ENCODE data around the gene AKAP6.
A peak's percentile ranks its signal among the peaks of the same experiment; 100 is the strongest.

The AKAP6 gene

DNA sequence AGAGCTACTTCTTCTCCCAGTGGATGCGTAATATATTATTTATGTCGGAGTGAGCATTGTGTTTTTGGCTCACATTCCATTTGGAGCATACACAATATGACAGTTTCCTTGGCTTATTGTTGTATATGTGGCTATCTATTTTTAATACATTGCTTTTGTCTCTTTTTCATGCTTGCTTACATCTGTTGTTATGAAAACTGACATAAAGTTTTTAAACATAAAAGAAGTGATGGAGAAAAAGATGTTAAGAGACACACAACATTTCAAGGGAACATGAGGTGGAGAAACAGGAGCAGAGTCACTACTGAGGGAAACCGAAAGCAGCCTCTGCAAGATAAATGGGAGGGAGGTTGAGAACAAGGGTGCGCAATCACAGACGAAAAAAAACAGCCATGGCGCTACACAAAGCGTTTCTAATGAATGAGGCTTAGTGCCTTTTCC is 381.2 kb downstream of the AKAP6 start:
- DNase-seq (ENCODE audit: low read depth), result no peak

DNA sequence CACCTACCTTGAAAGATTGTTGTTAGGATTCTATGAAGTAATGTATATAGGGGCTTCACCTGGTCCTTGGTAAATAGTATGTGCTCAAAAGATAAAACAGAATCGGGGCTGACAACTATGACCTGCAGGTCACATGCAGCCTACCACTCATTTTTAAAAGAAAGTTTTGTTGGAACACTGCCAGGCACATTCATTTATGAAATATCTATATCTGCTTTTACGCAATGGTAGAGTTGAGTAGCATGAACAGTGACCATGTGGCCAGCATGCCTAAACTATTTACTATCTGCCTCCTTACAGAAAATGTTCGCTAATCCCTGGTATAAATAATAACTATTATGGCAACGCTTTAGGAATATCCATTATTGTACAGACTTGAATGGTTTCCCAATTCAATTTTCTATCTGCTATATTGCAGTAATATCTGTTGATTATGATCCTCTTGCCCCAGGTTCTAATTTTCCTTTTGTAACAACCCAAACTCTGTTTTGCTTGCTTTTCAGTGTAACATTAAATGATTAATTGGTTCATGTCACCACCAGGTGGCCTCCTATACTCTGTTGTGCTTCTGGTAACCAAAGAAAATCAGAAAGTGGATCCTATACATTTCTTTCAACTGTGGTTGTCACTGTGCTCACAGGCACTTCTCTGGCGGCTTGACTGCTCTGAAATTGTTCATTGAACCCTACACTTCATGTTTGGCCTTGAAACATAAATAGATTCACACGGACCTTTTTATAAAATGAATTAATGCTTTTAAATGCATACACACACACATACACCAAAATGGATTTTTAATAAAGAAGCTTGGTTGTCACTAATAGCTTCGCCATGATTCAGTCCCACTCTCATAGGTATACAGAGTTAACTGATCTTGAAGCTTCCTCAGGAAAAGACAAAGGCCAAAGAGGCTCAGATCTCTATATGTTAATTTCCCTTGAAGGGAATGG is 381.9 kb downstream of the AKAP6 start:
- DNase-seq (ENCODE audit: low read depth), result peak; percentile 59

DNA sequence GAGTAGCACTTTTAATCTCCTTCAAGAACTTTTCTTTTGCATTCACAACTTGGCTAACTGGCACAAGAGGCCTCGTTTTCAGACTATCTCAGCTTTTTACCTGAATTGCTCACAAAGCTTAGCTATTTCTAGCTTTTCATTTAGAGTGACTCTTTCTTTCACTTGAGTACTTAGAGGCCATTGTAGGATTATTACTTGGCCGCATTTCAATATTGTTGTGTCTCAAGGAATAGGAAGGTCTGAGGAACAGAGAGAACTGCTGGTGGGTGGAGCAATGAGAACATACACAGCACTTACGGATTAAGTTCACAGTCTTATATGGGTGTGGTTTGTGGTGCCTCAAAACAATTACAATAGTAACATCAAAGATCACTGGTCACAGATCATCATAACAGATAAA is 384.8 kb downstream of the AKAP6 start:
- no peak for DNase-seq (ENCODE audit: low read depth)

DNA sequence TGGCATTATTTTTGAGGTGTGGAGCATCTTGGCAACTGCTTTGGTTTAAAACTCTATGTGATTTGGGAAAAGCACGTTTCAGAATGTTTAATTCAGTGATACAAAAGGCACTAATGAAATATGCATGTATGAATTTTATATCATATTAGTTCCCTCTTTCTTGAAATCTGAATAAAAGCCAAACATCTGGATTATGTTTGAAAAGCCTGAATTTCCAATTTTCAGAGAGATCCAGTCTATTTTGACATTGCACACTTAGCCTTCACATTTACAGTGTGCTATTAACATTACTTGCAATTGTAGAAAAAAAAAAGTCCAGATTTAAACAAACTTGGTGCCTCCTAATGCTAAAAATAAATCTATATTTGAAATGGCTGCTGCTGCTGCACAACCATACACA is 390.5 kb downstream of the AKAP6 start:
- no peak for DNase-seq (ENCODE audit: low read depth)

DNA sequence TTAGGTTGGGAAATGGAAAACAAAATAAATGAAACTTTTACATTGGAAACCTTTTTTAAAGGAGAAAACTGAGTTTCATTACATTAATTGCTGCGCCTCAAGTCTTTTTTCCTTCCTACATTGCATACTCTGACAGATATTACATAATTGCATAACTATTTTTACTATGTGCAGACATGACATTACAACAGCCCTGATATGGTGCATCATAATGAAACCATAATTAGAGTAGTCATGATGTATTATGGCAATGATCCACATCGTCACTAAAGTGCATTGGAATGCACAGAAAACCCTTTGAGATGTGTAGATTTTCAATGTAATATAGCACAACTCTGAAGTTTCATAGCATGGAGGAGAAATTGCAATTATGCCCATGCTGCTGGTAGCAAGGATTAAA is 391.8 kb downstream of the AKAP6 start:
- DNase-seq (ENCODE audit: low read depth), result peak; percentile 2

DNA sequence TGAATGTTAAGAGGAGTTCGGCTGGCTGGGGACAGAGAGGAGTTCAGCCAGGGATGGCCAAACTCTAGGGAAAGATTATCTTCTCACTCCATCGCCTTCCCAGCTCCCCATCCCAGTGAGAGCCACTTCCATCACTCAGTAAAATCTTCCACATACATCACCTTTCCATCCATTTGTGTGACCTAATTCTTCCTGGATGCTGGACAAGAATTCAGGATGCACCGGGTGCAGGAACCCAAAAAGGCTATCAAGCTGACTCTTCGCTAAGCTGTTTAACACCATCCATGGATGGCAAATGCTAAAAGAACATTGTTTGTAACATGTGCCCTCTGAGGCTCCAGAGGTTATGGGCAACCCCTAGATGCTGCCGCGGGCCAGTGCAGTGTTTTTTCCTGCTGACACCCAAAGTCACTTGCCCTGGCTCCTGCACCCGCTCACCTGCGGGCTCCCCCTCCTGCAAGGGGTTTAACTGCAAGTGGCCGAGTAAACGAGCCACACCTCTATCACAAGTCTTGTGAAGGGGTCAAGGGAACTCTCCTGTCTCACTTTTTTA is 393.6 kb downstream of the AKAP6 start:
- no peak for DNase-seq (ENCODE audit: low read depth)

DNA sequence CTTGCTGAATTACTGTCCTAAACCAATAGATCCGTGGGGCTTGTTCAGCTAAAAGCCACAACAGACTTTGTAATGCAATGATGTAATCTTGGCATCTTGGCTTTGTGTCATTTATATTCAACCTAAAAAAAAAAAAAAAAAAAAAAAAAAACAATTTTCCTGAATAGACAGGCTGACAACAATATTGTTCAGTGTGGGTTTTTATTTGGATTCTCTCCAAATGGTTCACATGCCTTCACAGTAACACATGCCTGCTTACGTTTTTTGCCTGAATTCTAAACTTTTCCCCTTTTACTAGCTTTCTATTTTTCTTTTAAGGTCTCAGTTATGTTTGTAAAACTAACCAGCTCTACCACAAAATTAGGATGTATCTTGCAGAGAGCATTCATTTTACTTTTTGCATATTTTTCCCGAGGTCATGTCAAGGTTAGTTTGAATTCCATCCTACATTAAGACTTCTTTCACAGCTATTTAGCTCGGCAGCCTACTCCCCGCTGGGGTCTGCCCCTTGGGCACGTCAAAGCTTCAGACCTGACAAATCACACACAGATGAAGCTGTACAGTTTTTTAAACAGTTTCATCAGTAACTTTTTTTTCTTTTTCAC is 395.9 kb downstream of the AKAP6 start:
- peak; percentile 52 for DNase-seq (ENCODE audit: low read depth)

DNA sequence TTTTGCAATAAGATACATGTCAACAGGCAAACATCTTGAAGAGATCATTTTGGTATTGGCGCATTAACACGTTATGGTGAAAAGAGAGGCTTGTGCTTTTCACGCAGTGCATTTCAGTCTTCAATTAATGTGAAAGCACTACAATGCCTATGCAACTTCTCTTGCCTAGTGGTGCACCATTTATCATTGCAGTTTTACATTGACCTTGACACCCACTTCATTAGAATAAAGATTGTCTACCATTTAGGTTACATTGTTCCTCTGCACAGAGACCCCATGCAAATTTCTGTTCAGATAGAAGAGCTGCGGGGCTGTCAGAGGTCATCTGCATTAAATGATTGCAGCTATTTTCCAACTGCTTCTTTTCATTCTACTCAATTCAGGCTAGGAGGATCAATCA is 397.4 kb downstream of the AKAP6 start:
- no peak for DNase-seq (ENCODE audit: low read depth)

DNA sequence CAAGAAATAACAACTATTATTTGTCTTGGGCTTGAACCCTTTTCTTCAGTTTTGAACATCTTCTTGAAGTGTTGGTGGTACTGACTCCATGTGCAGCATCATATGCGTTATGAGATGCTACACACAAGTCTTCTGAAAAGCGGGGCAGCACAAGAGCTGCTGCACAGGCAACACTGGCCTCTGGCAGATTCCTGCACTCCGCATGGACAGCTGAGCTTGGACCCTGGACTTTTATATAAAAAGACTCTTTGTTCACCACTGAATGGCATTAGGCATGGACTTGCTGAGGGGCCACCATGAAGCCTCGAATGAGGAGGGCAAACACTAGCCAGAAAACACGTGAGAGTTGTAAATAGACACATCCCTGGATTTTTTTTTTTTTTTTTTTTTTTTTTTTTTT is 398.7 kb downstream of the AKAP6 start:
- no peak for DNase-seq (ENCODE audit: low read depth)

DNA sequence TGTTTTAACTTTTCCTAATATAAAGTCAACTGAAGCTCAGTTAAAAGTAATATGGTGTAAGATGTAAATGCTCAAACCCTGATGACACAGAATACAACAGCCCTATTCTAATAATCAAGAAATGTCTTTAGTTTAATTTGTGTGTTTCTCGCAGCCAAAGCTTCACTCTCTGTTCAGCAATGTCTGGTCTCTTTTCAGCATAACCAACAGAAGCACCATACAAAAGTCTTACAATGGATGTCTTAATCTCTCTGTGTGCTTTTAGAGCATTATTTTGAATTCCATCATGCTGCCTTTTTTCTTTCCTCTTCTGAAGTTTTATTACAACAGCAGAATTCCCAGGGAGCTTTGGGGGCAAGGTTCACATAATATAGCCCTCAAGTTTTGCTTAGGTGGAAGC is 399.4 kb downstream of the AKAP6 start:
- DNase-seq (ENCODE audit: low read depth), result no peak

DNA sequence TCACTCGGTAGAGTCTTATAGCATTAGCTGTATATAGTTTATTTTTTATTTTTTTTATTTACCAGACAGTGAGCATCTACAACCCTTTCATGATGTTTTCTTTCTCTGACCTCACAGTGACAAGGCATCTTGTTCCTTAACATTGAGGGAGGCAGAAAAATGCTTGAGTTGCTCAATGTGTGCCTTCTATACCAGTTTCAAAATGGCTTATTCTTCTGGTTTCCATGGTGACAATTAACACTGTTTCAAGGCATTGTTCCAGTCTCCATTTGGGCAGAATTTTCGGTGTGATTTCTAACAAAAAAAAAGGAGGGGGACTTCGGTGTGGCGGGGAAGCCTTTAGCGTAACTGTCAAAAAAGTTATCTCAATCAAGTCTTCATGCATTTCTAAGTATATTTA is 399.9 kb downstream of the AKAP6 start:
- DNase-seq (ENCODE audit: low read depth), result no peak

DNA sequence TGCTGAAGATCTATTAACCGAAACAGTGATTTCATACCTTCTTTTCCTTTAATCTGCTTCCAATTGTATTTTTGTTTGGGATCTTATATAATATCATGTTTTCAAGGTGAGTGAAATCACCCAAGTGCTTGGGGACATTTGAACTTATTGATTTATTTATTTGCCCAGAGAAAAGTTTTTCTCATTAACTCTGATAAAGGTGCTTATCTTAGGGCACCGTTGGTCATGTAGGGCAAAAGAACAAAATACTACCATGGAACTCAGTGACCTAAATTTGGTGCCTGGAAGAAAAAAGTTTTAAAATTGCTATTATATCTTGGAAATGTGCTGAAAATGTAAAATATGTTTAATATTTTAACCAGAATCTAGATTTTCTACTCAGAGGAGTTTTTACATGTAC is 402.2 kb downstream of the AKAP6 start:
- DNase-seq (ENCODE audit: low read depth), result no peak

DNA sequence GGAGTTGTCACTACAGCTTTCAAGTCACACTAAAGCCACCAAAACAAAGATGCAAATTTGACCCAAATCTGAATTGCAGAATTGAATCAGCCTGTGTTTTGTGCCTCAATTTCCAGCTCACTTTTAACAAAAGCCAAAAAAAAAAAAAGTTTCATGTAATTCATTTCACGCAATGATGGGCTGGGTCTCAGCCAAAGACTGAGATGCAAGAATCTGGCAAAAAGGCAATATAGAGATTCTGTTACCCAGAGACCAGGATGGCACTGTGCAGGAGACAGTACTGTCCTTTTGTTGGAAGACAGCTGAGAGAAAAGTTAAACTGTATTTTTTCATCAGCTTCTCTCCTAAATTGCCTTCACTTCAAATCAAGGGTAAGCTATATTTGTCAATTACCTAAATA is 403.9 kb downstream of the AKAP6 start:
- no peak for DNase-seq (ENCODE audit: low read depth)

DNA sequence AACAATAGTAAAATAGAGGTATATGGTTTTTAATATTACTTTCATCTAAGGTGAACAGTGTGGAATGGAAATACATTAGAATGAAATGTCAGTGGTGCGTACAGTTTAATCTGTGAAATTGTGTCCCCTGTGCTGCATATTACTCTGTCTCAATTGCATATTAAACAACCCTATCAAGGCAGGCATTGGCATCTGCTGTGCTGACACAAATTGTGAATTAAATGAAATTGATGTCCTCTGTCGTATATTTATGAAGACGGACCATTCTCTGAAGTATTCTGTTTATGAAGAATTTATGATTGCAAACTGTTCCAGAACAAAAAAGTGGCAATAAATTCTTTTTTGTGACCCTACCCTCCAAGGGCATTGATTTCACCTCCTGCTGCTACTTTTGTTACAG is 405.2 kb downstream of the AKAP6 start:
- DNase-seq (ENCODE audit: low read depth), result no peak

DNA sequence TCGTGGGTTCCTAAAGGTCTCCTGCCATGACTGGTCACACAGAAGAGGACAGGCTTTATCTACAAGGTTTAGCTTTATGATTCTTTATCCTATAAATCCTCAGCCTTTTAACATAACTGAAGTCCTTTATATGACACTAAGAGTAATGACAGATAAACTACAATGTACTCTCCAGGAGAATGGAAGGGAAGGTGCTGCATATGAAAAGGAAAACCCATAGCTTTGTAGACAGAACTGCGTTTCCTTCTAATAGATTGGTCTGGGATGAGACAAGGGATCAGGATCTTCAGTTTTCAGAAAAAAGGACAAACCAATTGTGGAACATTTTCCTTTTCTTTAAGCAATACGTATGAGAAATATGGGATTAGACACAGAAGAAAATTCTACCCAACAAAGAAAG is 408.5 kb downstream of the AKAP6 start:
- no peak for DNase-seq (ENCODE audit: low read depth)

DNA sequence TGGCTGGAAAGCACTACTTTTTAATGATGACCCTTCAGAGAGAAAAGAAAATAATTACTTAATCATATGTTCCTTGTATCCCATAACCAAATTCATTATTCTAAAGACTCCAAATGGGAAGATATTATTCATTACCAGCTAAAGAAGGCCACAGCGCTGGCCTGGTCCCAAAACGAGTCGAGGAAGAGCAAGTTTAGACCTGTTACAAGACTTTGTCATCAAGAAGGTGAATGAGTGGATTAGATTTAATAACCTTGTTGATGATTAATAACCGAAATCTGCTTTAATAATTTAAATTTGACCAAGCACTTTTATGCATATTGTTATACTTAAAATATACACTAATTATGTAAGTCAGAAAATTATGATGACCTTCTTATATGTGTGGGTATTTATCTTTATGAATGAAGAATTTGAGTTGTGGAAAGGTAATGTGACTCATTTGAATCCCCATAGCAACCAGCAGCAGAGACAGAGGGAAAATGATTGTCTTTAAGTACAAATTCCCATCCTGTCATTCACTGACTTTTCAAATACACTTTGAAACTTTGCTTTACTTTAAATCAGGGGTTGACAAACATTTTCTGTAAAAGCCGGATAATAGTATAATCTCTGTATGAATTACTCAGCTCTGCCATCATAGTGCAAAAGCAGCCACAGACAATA is 409.2 kb downstream of the AKAP6 start:
- DNase-seq (ENCODE audit: low read depth), result no peak

DNA sequence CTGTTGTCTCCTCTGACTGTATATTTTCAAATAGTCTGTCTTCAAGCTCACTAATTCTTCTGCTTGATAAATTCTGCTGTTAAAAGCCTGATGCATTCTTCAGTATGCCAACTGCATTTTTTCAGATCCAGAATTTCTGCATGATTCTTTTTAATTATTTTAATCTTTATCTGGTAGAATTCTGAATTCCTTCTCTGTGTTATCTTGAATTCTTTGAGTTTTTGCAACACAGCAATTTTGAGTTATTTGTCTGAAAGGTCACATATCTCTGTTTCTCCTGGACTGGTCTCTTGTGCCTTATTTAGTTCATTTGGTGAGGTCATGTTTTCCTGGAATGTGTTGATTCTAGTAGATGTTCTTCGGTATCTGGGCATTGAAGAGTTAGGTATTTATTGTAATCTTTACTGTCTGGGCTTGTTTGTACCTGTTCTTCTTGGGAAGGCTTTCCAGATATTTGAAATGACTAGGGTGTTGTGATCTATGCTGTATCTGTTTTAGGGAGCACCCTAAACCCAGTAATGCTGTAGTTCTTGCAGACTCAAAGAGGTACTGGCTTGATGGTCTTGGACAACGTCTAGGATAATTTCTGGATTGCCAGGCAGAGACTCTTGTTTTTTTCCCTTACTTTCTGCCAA is 415.8 kb downstream of the AKAP6 start:
- no peak for DNase-seq (ENCODE audit: low read depth)

DNA sequence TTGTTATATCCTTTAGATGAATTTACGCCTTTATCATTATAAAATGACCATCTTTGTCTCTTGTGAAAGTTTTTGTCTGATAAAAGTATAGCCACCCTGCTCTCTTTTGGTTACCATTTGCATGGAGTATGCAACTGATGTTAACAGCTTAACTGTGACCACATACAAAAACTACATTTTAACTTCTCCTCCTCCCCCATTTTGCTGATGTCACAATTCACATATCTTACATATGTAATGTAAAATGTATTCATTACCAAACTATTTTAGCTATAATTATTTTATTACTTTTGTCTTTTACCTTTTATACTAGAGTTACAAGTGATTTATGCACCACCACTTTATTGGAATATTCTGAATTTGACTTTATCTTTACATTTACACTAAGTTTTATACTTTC is 425.1 kb downstream of the AKAP6 start:
- DNase-seq (ENCODE audit: low read depth), result no peak

DNA sequence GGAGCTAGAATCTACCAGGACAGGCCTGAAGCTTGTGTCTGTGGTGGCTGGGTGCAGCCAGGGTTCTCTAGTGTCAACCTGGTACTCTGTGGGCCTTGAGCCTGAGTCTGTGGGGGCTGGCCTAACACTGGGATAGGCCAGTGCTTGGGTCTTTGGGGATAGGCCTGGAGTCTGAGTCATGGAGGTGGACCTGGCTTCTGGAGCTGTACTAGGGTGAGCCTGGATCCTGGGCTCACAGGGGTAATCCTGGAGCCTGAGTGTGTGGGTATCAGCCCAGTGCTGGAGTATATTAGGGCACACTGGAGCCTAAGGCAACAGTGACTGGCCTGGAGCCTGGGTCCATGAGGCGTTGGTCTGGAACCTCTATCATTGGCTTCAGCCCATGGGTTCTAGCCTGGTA is 427.1 kb downstream of the AKAP6 start:
- DNase-seq (ENCODE audit: low read depth), result no peak

DNA sequence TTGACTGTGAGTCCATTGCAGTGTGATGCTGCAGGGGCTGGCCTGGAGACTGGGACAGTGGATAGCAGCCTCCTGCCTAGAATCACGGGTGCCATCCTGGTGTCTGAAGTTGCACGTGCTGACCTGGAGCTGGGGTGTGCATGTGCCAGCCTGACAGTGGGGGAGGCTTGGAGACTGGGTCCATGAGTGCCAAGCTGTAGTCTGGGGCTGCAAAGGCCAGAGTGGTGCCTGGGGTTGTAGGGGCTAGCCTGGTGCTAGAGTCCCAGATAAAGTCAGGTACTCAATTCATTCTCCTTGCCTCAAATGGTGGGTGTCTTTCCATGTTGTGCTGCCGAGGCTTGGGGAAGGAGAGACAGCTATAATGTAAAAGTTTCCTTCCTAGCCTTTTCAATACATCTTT is 427.7 kb downstream of the AKAP6 start:
- no peak for DNase-seq (ENCODE audit: low read depth)

DNA sequence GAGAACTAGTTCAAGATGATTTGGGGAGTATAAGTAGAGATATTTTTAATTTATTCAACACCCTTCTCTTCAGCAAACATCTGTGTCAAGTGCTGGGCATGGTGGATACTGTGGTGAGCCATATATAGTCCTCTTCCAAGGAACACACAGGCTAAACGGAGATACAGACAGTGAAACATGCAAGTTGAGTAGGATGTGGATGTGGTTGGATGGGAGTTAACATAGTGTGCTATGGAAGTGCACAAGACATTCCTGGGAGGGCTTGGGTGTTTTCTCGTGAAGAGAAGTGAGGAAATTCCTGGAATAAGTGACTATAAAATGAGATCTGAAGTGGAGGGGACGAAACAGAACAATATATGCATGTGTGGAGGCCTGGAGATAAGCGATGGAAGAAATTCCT is 428.5 kb downstream of the AKAP6 start:
- no peak for DNase-seq (ENCODE audit: low read depth)

DNA sequence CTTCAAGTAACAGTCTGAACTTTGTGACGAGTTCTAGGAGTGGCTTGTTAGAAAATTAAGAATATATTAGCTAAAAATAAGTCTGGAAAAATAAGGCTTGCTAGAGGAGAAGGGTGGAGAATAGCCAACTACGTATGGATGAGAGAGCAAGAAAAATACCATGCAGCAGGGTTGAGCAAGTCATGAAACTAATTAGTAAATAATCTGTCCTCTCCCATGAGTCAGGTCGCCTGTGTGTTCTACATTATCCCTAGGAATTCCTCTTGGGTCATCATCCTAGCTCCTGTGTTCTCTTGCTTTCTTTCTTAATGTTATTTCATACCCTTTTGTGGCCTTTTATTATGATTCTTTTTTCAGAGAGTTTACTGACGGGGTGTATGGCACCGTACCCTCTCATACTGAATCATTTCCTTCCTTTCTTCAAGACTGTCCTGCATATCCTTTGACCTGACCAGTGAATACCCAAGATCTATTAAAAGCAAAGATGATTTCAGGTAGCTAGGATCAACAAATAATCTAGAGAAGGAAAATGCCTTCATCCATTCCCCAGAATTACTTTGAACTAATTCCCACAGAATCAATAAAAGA is 432.4 kb downstream of the AKAP6 start:
- DNase-seq (ENCODE audit: low read depth), result no peak

All from ELR (cell line).